Left forelimb (tissue), 1 donor: ENCODE data around the gene PRKCI.
"Not testable (repeated sequence)": the region's sequence is repeated elsewhere in the genome, so short reads cannot be mapped to it uniquely, and the experiment has no call there.

ENCODE experiments used
- DNase-seq: peaks from one replicate; pipeline ENCODE4 v3.0.0-alpha.2; 2018; ENCODE audit warnings: low spot score

Gene PRKCI

DNA sequence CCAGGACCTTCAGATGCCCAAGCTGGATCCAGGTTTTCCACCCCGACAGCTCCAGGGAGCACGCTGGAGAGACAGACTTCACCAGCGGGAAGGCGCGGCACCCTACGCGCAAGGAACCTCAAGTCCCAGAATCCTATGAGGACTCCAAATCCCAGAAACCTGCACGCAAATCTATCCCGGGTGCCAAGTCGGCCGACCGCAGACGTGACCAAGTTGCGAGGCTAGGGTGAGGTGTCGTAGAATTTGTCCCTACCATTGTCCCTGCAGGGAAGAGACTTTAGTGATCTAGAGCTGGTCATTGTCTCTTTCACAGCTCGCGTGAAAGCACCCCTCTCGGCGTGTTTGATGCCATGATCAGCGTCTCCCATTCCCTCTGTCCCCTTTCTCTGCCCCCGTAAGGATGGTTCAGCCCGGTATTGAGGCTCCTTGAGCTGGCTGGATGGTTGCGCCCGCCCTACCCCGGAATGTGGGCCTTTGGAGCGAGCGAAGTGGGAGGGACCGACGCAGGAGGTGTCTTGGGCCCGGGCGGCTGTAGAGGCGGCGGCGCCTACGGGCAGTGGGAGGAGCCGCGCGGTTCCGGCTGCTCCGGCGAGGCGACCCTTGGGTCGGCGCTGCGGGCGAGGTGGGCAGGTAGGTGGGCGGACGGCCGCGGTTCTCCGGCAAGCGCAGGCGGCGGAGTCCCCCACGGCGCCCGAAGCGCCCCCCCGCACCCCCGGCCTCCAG, at the start of gene PRKCI:
PRKCI (plus strand) TSS at position 501 of the 723 bp plus-strand sequence. CDS start 246 bp downstream, outside the sequence.
- DNase-seq = peak; percentile 95

DNA sequence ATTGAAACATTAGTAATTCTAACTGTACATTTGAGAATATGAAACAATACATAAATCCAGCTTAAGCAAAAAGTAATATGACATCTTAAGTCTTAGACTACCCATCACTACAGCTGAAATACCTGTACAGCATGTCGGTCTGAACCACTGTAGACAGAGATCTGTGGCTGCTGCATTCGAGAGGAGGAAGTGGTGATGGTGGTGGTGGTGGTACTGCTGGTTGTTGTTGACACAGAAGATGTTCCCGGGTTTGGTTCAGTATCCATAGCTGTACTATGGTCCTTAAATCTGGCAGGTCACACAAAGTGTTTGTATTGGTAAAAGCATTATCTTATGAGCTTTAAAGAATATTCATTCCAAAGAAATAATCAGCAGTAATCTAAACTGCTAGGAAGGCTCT, 43.6 kb upstream of the PRKCI start:
- no peak for DNase-seq

DNA sequence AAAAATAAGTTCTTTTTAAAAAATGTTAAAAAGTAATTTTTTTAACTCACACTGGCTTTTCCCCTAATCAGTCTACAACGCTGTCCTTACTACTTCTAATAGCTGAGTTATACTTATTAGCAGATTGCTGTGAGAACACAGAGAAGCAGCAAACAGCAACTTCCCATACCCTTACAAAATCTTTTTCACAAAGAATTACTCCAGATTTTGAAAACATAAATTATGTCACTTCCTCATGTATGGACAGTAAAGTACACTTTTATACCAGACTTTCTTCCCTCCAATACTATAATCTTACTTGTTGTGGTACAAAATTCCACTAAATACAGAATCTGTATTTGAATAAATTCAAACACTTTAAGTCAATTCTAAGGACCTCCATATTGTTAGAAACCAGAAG, 42.8 kb upstream of the PRKCI start:
- no peak for DNase-seq

DNA sequence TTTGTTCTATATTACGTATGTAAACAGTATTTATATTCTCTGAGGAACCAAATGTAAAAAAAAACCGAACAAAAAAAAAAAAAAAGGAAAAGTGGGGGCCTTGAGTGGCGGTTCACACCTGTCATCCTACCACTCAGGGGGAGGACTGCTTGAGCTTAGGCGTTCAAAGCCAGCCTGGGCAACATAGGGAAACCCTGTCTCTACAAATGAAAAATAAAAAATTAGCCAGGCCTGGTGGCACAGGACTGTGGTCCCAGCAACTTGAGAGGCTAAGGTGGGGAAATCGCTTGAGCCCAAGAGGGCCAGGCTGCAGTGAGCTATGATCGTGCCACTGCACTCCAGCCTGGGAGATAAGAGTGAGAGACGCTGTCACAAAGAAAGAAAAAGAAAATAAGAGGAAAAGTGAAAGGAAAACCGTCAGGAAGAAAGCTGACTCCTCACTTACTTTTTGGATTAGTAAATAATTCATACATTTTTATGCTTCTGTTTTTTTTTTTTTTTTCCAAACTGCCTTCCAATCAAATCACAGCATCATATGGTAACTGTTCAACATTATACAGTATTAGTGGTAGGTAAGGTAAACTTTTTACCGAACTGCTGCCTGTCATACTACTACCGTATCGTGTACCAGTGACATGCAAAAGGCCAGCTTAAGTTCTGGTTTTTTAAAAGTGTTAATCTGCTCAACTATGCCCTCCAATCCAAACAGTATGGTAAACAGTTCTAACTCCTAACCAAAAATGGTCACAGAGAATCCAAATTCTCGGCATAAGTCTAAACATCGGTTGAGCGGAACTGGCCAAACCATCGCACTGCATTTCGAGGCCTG, 41.9 kb upstream of the PRKCI start:
- no peak for DNase-seq

DNA sequence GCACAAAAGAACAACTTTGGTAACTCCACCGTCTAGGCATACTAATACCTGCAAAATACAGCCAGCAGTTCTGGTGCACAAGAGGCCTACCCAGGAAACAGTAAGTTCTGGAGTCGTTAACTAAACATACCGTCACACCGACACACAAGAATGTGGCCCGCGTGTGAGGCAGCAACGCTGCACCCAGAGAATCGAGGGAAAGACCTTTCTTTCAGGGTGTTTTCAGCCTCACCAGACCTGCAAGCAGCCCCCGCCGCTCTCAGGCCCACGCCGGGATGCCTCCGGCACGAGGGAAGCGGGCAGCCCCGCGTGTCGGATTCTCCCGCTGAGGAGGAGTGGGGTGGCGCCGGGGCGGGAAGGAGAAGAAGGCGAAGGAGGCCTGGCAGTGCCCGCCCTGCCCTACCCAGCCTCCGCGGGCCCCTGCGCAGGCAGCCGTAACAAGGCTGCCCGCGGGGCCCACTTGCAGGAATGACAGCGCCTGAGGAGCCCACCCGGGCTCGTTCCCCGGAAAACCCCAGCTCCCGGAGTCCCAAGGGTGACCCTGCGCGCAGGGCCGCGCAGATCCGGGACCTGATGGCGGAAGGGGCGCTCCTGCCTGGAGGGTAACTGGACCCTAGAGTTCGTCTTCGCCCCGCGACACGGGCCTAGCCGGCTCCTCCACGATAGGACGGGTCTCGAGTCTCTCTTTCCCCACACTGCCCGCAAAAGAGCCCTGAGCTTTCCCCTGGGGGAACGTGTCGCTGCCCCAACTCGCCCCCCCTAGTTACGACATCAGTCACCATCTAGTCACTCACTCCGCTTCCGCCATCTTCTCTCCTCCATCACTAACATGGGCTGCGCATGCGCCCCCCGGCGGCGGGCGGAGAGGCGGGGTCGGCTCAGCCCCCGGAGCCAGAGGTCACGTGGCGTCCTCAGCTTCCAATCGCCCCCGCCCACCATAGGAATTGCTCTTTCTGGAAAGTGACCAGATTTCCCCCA, 41.0 kb upstream of the PRKCI start, which contains the start of gene PHC3:
PHC3 (minus strand) TSS at position 826 of the 978 bp plus-strand sequence; CDS start at position 808, 18 bp downstream.
- DNase-seq = peak; percentile 95

DNA sequence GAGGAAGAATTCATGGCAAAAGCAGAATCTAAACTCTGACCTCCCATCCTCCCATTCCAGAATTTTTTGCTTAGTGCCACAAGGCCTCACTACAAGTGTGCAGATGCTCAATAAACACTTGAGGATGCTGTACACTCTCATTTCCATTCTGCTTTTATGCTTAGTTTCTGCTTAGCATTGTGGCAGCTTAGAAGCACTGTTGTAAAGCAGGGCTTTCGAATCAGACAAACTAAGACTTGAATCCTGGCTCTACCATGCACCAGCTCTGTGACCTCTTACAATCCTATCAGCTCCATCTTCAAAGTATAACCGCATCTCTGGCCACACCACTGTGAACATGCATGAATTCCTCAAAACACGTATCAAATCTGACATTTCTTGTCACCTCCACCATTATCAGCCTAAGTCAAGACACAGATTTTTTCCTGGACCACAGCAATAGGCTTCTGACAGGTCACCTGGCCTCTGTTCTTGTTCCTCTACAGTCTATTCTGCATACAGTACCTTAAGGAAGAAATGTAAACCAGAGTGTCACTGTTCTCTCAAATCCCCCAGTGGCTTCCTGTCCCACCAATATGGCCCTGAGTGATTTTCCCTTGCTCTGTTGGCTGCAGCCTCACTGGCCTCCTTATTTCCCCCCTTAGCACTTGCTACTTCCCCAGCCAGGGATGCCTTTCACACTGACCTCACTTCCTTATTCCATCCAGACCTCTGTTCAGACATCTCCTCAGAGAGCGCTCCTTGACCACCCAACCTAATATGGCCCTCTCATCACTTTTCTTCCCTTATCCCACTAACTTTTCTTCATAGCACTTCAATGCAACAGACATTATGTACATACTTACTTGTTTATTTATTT, 32.6 kb upstream of the PRKCI start:
- no peak for DNase-seq

DNA sequence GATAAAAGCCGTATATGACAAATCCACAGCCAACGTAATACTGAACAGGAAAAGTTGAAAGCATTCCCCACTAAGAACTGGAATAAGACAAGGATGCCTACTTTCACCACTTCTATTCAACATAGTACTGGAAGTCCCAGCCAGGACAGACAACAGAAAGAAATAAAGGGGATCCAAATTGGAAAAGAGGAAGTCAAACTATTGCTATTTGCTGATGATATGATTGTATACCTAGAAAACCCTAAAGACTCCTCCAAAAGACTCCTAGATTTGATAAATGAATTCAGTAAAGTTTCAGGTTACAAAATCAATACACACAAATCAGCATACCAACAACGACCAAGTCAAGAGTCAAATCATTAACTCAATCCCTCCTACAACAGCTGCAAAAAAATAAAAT, 26.5 kb upstream of the PRKCI start:
- not testable (repeated sequence) for DNase-seq

DNA sequence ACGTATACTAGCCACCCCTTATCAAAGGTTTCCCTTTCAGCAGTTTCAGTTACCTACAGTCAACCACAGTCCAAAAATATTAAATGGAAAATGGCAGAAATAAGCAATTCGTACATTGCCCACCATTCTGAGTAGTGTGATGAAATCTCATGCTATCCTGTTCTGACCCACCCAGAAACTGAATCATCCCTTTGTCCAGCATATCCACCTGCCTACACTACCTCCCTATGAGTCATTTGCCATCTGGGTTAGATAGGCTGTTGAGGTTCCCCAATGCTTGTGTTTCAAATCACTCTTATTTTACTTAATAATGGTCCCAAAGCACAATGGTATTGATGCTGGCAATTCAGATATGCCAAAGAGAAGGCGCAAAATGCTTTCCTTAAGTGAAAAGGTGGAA, 25.4 kb upstream of the PRKCI start:
- DNase-seq = no peak

DNA sequence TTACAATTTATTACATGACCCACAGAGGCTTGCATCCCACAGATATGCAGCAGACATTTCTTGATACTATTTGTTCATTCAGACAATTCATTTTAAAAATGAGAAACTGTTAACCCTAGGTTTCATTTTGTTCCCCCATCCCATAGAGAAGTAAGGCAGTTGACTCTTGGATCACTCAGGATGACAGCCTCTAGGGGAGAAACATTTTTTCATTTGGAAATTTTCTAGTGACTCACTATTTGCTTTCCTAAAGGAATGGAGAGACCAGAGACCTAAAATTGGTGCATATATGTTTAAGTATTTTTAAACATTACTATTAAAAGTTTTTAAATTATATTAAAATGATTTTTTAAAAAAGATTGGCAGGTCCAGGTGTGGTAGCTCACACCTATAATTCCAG, 21.2 kb upstream of the PRKCI start:
- DNase-seq = no peak

DNA sequence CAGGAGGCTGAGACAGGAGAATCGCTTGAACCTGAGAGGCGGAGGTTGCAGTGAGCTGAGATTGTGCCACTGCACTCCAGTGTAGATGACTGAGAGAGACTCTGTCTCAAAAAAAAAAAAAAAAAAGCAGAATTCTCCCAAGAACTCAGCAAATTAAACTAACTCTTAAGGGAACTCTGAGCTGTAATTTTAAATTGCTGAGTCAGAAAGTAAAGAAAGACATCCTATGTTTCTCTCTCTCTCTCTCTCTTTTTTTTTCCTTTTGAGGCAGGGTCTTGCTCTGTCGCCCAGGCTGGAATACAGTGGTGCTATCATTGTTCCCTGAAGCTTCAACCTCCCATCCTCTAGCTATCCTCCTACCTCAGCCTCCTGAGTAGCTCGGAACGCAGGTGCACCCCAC, 20.7 kb upstream of the PRKCI start:
- DNase-seq = no peak

DNA sequence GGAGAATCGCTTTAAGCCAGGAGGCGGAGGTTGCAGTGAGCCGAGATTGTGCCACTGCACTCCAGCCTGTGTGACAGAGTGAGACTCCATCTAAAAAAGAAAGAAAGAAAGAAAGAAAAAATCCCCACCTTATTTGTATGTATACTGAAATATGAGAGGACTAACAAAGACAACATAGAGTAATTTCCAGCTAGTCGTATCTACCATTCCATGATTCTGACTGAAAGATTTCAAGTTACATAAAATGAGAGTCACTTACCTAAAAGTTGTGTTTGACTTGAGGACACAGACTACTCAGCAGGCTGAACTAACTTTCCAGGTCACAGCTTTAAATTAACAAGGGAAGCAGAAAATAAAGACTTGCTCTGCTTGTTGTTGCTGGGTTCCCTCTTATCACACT, 18.8 kb upstream of the PRKCI start:
- no peak for DNase-seq

DNA sequence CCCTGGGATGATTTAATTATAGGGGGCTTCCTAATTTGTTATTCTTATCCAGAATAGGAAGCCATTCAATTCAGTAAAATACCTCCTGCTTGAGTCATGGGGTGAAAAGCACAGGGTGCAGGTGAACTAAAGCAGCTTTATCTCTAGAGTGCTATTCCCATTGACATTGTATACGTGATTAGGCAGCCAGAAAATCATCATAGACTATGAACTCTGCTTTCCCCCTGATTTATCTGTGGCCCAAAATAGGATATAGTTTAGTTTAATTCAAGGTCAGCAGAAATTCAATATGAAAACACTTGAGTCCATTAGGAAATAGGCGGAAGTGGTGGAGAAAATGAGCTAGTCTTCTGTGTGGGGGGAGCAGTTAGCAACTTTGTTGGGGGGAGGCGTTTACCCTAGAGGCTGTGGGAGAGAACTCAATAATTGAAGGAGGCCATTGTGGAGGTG, 18.2 kb upstream of the PRKCI start:
- no peak for DNase-seq

DNA sequence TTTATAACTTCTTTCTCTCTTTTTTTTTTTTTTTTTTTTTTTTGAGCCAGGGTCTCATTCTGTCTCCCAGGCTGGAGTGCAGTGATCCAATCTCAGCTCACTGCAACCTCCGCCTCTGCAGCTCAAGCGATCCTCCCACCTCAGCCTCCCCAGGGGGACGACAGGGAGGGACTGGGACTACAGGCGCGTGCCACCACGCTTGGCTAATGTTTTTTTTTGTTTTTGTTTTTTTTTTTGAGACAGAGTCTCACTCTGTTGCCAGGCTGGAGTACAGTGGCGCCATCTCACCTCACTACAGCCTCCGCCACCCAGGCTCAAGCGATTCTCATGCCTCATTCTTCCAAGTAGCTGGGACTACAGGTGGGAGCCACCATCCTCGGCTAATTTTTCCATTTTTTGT, 17.7 kb upstream of the PRKCI start:
- DNase-seq = no peak

DNA sequence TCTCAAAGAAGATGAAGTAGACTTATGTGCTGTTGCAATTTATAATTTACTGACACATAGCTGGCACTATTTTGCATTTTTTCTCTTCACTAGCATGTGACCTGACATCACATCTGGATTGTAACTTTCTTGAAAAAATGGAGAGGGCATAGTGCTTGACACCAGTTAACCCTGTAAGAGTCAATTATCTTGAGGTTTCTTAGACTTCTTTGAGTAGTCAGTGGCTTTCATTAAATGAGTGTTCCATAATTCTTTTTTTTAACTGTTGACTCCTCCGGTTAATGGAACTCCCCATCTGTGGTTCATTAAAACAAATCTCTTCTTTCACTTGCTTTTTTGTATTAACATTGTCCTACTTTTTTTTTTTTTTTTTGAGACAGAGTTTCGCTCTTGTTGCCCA, 16.9 kb upstream of the PRKCI start:
- DNase-seq = no peak

DNA sequence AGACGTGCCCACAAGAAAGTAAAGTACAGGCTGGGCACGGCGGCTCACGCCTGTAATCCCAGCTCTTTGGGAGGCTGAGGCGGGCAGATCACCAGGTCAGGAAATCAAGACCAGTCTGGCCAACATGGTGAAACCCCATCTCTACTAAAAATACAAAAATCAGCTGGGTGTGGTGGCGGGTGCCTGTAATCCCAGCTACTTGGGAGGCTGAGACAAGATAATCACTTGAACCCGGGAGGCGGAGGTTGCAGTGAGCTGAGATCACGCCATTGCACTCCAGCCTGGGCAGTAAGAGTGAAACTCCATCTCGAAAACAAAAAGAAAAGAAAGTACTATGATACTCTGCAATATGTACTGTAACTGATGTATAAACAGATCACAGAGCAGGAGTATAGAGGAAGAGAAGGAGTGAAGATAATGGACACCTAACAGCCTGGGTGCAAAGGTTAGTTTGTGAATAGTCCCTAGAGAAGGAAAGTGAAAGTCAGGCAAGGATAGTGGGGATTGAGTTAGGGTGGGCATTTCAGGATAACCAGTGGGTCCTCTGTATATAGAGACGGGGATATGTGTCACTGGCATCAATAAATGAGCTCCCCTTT, 16.0 kb upstream of the PRKCI start:
- DNase-seq = not testable (repeated sequence)

DNA sequence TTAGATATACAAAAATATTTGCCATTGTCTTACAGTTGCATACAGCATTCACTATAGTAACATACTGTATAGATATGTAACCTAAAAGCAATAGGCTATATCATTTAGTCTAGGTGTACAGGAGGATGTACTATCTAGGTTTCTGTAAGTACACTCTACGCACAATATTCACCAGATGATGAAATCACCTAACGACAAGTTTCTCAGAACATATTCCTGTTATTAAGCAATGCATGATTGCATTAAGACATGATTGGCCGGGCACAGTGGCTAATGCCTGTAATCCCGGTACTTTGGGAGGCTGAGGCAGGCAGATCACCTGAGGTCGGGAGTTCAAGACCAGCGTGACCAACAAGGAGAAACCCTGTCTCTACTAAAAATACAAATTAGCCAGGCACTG, 14.5 kb upstream of the PRKCI start:
- DNase-seq = no peak

DNA sequence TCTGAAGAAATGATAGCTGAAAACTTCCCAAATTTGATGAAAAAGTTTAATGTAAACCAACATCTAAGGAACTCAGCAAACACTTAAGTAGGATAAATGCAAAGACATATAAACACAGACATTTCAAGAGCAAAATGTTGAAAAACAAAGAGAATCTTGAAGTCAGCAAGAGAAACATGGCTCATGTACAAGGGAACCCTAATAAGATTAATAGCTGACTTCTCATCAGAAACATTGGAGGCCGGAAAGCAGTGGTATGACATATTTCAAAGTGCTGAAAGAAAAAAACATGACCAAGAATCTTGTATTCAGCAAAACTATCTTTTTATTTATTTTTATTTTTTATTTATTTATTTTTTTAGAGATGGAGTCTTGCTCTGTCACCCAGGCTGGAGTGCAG, 10.6 kb upstream of the PRKCI start:
- no peak for DNase-seq

DNA sequence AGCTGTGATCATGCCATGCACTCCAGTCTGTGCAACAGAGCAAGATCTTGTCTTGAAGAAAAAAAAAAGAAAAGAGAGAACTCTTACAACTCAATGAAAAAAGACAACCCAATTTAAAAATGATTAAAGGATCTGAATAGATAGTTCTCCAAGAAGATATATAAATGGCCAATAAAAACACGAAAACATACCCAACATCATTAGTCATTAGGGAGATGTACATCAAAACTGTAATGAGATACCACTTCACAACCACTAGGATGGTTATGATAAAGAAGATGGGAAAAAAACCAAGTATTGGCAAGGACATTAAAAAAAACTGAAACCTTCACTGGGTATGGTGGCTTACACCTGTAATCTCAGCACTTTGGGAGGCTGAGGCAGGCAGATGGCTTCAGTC, 2.4 kb upstream of the PRKCI start:
- DNase-seq = no peak

DNA sequence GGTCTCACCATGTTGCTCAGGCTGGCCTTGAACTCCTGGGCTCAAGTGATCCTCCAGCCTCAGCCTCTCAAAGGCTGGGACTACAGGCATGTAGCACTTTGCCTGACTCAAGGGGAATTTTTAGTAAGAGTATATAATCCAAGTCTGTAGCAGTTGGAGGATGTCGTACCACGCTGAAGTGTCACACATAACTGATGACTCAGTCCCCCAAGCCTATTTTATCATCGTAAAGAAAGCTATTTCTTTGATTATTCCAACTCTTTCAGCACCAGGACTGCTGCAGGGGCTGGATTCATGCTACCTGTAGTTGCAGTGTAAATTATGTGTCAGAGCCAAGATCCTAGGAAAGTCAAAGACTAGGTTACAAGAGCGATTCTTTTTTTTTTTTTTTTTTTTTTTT, 1.4 kb upstream of the PRKCI start:
- DNase-seq = no peak

DNA sequence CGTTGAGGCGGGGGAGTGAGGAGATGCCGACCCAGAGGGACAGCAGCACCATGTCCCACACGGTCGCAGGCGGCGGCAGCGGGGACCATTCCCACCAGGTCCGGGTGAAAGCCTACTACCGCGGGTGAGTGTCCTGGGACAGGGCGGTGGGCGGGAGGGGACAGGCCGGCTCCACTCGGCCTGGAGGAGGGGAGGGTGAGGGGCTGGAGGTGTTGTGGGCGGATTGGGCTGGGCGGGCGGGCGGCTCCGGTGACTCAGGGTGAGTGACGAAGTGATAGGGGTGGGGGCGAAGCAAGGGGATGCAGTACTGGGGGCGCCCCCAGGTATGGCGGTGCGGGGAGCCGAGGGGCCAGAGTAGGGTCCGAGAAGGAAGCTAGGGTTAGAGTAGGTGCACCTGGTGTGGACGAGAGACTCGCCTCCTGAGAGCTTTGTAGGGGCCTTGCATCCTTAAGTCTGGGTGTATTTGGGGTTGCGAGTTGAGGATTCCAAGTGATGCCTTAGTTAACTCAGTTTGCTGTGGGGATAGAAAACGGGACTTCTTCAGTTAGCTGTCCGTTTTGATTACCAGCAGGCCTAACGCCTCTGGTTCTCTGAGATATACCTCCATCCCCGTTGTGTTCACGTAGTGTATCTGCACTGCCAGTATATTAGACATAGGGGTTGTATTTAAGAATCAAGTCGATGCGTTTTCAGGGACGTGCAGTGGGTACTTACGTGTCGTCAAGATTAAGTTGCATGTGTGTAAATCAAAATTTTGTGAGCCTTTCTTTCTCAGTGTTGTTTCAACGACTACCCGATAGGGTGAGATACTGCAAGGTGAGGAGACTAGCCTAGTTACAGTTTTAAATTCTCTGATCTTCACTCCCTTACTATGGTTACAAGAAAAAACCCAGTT, 670 bp downstream of the PRKCI start:
- no peak for DNase-seq
